HG03469 (cell line): Measurements from ENCODE around the gene NDUFS6.
"Not testable (repeated sequence)": the region's sequence is repeated elsewhere in the genome, so short reads cannot be mapped to it uniquely, and the experiment has no call there.

Experiments used
- ATAC-seq: cut with Tn5 transposase; IDR thresholded peaks from one replicate; pipeline ENCODE4 v1.9.1; 2021; ENCODE audit warnings: mild to moderate bottlenecking, moderate library complexity, moderate number of reproducible peaks; ENCODE audit not compliant: unreplicated experiment

NDUFS6 gene

DNA sequence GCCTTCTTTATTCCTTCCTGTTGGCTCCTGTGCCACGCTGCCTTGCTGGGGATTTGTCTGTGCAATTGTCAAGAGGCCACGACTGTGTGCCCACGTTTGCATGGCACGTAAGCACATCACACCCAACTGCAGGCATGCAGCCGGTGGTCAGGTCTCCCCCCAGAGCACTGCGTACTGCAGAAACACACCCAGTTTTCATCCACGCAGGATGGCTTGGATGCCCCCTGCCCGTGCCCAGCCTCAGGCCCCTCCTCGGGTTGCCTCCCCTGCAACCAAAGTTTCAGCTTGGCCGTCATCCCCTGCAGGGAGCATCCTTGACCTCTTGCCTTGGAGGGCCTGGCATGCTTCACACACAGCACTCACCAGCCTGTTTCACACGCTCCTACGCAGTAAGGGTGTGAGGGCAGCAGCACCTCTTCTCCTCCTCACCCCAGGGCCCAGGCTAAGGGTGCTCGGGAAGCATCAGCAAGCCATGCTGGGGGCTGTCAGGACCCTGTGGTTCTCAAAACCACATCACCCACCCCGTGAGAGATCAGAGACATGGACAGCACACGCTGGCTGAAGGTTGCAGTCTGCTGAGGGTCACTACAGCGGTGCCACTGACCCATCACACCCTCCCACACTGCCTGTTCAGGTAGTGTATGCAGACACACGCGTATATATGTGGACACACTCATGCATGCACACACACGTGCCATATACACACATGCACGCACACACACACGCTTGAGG lies 4.7 kb upstream of the NDUFS6 start:
- no peak for ATAC-seq

DNA sequence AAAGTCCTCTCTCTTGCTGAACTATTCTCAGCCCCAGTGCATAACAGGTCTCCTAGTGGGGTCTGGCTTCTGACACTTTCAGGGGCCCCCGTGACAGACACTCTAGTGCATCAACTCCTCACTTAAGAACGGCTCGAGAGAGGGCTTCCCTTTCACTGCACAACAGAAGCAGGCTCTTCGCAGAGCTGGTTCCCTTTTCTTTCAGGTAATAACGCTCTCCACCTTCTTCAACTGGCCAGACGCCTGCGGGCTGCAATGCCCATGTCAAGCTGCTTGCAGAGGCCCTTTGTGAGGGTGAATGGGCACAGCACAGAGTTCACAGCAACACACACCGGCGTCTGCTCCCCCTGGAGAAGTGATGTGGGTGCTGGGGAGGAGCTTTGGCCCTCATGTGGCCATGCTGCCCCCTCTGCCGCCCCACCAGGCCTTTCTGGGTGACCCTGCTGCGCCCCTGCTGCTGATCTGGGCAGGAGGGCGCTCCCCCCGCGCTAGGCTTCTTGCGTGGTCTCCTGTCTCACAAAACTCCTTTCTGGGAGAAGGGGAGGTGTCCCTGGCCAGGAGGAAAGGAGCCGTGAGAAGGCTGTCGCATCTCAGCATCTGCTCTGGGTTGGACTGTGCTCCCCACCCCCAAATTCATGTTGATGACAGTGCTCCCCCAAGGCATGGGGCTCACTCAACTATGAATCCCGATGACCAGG lies 4.0 kb upstream of the NDUFS6 start:
- ATAC-seq: no peak

DNA sequence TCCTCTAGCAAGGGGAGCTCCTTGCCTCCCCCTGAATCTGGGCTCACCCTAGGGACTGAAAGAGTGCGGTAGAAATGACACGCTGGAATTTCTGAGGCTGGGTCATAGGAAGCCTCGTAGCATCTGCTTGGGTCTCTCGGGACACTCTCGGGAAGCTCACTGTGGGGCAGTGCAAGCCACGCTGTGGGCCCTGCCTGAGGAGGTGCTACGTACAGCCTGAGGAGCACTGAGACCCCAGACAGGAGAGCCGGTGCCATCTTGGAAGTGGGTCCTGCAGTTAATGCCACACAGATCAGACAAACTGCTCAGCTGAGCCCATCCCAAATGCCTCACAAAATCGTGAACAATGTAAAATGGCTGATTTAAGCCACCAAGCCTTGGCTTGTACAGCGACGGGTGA lies 3.4 kb upstream of the NDUFS6 start:
- ATAC-seq: no peak

DNA sequence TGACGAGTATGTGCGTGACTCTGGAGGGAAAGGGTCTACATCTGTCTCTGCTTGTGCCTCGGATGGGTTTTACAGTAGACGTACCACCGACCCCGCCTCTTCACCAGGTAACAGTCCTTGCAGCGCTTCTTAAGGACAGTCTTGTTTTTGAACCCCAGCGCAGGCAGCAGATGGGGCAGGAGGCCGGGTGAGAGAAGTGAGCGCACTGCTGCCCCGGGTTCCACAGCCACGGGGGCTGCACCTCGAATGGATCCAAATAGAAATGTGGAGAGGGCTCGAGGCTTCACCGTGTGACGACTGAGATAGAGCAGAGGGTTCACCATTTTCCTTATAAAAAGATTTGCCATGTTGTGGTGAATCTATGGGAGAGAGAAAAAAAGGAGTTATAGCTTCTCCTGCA lies 2.6 kb upstream of the NDUFS6 start:
- not testable (repeated sequence) for ATAC-seq

DNA sequence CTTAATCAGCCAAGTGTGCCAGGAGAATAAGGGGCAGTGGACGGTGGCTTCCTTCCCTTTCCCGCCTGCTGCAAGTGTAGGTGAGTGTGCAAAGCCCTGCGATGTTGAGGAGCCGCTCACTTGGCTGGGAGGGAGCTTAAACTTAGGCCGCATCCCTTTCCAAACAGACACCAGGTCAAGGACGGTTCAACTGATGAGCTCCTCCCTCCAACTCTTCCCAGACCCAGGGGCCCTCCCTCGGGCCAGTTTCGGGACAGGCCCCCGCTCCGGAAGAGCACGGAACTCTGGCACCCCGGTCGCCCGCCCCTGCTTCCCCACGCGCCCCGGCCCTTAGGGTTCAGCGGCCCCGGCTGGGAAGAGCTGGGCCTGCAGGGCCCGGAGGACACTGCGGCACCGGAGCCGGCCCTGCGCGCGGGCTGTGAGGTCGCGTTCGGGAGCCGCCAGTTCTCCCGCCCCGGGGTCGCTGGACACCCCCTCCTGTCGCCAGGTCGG lies 2.1 kb upstream of the NDUFS6 start:
- ATAC-seq: peak; percentile 1

DNA sequence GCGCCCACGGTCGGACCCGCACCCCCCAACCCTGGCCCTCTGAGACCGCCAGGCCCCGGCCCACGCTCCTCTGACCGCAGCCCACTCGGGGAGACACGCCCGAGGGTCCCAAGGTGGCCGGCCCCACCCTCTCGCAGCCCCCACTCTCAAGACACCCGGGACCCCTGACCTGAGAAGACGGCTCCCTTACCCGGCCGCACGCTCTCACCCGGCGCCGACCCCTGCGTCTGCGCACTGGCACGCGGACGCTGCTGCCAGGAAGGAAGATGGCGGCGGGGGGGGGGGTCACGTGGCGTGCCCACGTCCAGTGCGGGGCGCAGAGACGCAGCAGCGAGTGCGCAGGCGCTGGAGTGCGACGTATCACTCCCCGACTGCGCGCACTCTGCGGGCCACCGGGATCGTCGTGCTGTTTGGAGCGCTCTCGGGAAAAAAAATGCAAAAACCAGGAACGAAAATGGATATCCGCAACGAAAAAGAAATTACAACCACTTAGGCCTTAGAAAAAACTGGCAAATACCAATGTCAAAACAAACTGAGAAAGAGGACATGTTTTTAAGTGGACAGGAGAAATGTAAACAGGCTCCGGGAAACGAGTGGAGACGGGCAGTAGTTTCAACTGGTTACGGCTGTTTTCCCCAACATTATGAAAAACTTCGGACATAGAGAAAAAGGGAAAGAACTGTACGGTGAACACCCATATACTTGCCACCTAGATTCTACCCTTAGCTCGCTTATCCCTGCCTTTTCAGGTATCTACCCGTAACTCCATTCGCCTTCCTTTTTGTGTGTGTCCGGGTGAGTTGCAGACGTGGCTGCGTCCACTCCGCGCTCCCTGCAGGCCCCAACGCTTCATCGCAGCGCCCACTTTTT lies 1.4 kb upstream of the NDUFS6 start, which contains the start of gene MRPL36:
Gene MRPL36 (minus strand): TSS at position 236 of the 870 bp plus-strand sequence. CDS start 902 bp downstream, outside the sequence.
- ATAC-seq: peak; percentile 32

DNA sequence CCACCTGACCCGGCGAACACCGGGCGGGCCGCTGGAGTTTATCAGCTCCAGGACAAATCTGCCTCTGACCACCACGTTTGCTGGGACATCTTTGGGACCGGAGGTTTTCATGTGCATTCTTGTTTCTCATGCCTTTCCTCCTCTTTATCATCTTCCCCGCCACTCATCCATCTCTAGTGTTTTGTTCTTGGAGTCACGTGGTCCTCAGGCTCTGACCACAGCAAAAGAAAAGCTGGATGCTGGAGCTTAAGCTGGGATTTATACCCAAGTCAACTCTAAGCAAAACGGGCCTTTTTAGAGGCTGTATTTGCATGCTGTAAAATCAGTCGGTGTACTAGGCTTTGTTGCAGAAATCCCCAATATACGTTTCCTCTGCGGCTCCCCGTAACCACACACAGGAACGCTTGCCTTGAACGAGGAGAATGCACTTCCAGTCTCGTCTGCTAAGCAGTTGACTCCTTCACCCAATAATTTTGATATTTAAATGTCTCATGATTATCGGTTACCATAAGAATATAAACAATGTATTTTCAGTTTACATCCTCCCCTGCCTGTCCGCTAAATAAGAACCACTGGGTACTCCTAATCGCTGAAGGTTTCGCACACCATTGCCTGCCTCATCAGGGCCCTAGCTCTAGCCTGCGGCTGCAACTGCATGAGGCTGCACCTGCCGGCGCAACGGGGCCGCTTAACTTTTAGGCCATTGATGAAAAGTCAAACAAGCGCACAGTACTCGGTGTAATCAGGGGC lies 560 bp upstream of the NDUFS6 start:
- peak; percentile 30 for ATAC-seq

DNA sequence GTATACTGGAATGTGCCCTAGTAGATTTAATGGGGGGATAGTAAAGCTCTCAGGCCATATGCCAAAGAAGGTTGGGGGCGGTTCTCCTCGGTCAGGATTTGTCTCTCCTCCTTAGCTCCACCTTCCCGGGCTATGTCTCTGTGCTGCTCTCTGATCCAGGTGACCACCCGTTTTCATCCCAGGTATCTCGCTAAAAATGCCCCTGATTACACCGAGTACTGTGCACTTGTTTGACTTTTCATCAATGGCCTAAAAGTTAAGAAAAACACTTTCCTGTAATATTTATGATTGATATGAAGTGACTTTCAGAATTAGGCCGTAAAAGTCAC lies 724 bp downstream of the NDUFS6 start:
- no peak for ATAC-seq

DNA sequence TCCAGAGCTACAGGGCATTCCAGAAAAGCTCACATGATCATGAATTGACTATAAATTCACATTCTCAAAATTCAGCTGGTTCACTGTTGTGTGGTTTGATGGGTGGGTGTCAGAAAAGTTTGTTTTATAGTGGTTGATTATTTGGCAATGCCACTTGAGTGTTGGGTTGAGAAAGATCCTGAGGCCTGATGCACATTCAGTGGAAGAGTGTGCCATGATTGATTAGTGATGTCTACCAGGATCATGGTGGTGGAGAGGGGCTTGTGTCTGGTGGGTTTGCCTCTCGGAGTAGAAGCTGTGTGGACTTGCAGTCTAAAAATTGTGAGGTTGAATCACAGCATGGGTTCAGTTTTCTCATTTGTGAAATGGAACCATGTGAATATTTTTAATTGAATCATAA lies 2.0 kb downstream of the NDUFS6 start:
- ATAC-seq: no peak

DNA sequence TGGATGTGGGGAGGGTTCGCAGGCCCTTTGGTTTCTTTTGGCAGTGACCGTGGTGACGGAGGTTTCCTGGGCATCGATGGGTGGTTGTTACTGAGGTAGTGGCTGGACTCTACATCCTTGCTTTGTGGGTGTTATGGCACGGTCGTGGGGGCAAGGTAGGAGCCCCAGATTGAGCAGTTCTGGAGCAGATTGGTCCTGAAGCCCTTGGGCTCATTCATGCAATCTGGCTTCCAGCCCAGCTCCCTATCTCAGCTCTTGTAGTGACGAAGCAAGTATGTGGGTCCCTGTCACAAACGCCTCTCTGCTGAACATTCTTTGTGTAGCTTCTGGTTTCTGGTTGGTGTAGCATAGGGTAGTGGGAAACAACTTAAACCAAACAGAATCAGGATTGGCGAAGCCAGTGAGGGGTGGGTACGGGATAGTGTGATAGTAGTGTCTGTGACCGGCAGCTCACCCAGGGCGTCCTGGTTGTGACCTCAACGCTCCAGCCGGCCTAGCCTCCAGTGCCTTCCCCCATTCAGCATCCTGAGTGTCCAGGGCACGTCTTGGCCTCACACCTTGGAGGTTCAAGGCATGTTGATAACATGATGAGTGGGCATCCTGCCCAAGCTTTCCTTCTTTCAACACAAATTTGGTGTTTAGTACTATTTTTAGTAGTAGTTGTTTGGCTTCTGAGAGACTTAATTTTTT lies 2.9 kb downstream of the NDUFS6 start:
- no peak for ATAC-seq

DNA sequence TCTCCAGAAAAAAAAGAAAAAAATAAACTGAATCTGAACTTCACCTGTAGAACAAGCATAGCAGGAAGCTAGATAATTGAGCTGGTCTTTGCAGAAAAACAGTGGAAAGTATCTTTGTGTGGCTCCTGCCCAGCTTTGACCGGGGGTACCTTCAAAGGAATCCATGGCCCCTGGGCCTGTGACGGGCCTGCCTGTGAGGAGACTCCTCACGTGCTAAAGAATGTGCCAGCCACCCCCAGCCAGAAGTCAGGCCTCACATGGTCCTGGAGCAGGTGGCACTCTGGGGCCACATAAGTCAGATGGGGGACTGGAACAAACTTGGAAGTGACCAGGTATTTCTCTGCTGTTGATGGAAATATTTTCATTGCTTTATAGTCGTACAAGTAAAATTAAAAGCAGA lies 4.1 kb downstream of the NDUFS6 start:
- ATAC-seq: no peak

DNA sequence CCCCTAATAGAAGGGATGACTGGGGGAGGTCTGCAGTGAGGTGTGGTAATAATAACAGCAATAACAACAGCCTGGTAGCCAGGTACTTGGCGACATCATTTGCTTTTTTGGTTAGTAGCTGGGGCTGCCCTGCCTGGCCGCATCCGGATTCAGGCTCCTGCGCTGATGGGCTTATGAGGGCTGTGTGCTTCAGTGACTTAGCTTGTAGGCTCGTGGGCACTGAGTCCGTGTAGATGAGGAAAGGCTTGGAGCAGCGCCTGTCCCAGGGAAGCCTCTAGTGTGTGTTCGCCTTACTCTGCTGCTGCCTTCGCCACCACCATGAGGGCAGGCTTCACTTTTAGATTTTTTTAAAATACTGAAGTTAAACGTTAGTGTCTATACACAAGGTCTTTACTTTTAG lies 4.5 kb downstream of the NDUFS6 start:
- ATAC-seq: no peak

DNA sequence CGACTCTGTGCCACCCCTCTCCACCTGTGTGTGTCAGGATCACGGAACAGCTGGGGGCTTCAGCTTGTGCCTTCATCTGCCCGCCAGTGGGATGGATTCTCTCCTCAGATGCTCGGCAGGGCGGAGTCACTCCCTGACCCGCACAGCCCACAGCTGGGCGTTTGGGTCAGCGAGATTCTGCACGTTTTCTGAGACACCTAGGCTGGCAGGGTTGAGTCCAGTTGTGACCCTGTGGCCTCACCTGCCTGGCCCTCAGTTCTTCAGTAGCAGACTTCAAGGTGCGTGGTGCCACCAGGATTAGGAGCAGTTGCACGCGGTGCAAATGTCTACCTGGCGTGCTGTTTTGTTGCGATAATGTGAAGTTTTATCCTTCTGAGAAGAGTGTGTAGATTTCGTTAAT lies 5.0 kb downstream of the NDUFS6 start:
- no peak for ATAC-seq

DNA sequence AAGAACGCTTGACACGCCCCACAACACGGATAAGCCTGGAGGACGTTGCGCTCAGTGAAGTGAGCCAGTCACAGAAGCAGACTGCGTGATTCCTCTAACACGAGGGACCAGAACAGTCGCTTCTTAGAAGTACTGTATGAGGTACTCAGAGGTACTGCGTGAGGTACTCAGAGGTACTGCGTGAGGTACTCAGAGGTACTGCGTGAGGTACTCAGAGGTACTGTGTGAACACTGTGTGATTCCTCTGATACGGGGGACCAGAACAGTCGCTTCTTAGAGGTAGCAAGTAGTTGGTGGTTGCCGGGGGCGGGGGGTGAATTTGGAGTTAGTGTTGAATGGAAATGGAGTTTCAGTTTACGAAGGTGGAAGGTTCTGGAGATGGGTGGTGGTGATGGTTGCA lies 5.8 kb downstream of the NDUFS6 start:
- ATAC-seq: no peak

DNA sequence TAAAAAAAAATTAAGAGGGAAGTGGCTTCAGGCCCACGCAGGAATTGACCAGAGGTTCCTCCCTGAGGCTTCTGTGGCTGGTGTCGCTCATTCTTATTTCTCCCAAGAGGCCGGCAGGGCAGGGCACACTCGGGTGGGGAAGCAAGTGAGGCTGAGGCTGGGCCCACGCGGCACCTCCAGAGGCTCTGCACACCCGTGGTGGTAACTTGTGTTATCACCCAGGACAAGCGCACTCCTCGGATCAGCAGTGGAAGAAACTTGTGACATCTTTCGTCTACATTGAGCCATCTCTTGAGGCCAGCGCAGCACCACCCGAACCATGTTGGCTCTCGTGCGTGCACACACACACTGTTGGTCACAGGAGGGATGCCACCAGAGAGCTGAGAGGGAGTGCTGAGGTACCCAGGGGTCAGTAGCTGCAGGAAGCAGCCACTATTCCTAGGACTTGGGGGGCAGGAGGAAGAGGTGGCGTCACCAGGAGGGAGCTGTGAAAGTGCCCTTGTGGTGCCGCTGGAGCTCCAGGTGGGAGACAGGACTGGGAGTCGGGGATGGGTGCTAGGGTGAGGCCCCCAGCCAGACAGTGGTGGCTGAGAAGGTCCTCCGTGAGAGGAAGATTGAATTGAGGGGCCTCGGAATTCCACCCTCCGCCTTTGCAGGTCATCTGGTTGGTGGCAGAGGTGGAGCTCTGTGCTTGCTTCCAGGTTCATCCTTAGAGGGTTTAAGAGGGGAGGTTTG lies 6.4 kb downstream of the NDUFS6 start:
- no peak for ATAC-seq

DNA sequence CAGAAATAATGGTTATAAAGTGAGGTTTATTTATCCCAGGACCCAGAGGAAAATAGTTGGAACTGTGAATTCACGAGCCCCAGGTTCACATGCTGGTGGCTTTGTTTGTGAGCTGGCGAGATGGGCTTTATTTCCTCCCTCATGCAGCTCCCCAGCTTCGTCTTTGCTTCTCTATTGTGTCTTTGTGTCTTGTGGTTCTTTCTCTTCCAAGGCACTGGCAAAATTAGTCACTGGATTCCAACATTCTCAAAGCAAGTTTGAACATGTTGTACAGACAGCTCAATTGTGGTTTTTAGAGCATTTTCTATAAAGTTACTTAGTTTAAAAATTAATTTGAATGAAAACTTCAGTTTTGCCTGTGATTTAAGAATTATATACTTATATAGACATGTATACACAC lies 7.2 kb downstream of the NDUFS6 start:
- no peak for ATAC-seq

DNA sequence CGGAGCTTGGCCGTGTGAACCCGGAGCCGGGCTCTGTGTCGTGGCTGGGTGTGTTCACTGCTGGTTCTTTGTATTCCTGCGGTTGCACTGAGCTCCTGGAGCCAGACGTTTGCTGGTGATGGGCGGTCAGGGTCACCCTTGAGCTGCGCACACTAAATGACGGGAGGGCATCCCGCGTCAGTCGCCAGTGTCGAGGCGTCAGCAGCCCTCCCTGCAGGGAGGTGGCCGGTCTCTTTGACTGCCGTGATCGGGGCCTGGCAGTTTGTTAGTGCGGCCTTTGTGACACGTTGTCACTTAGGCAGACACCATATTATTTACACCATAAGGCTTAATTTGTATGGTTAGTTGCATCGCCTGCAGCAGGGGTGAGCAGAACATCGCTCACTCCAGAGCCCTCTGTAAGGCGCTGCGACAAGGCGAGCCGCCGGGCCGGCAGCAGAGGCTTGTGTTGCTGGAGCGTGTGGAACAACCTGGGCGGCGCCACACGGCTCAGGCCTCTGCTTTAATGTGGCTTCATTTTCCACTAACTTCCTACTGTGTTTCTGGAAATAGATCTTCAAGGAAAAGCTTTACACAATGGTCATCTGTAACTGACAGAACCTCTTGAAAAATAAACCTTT lies 8.3 kb downstream of the NDUFS6 start:
- no peak for ATAC-seq

DNA sequence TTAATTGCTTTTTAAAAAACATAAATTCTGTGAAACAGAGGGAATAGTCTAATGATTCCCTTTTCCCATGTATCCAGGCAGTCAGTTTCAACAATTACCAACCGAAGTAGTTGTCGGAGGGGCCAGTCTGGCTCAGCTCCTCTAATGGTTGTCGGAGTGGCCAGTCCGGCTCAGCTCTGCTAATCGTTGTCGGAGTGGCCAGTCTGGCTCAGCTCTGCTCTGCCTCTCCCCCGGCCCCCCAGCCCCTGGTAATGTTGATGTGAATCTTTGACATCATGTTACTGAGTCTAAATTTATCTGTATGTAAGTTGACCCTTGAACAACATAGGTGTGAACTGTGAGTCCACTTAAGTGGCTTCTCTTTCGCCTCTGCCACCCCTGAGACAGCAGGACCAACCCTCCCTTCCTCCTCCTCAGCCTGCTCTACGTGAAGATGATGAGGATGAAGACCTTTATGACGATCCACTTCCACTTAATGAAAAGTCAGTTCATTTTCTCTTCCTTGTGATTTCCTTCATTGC lies 9.4 kb downstream of the NDUFS6 start:
- ATAC-seq: no peak
